Natural killer cell (primary cell): ENCODE measurements around the gene CABP1. TPM values are rescaled to one million over a fixed set of nuclear protein-coding genes. Genes with fewer than 3 reads are reported as not detected.

Experiments used
- ATAC-seq, 3 donors: fragments of 150-1000 bp in 2 of 3; fragments of 200-7000 bp in 1 of 3; cut with Tn5 transposase; 1 replicate in 1 of 3; 2 replicates in 2 of 3; pipeline ENCODE4 v1.10.0; 2021; ENCODE audit warnings: mild to moderate bottlenecking in 2 of 3, moderate library complexity in 2 of 3
- DNase-seq, 2 donors: peaks; one replicate each; pipeline versions ENCODE4 v3.0.0 to v3.0.0-alpha.2; 2013 to 2021; ENCODE audit warnings: mixed read lengths in 1 of 2
- H3K27ac ChIP-seq: one replicate; pipeline ENCODE4 v1.5.1; 2013; ENCODE audit warnings: mild to moderate bottlenecking, low read length
- H3K27me3 ChIP-seq: one replicate; pipeline ENCODE4 v1.6.1; 2013; ENCODE audit warnings: low read length; ENCODE audit not compliant: control insufficient read depth, insufficient read depth
- H3K36me3 ChIP-seq: one replicate; pipeline ENCODE4 v1.6.1; 2013; ENCODE audit warnings: low read length; ENCODE audit not compliant: control insufficient read depth, insufficient read depth
- H3K4me1 ChIP-seq: one replicate; pipeline ENCODE4 v1.6.1; 2013; ENCODE audit warnings: low read length; ENCODE audit not compliant: control insufficient read depth, insufficient read depth
- H3K4me3 ChIP-seq: one replicate; pipeline ENCODE4 v1.5.1; 2013; ENCODE audit warnings: low read length
- H3K9me3 ChIP-seq: one replicate; pipeline ENCODE4 v1.6.1; 2013; ENCODE audit warnings: low read length; ENCODE audit not compliant: control insufficient read depth, insufficient read depth
- H3K27ac Mint-ChIP-seq, 2 donors: one replicate each; pipeline ENCODE4 v1.8.0; 2022; ENCODE audit warnings: mild to moderate bottlenecking in 2 of 2, mixed read lengths in 2 of 2, moderate library complexity in 1 of 2
- H3K27me3 Mint-ChIP-seq, 2 donors: one replicate each; pipeline ENCODE4 v1.8.0; 2022; ENCODE audit warnings: low read depth in 2 of 2, mixed read lengths in 2 of 2
- H3K36me3 Mint-ChIP-seq: one replicate; pipeline ENCODE4 v1.8.0; 2022; ENCODE audit warnings: mixed read lengths
- H3K4me1 Mint-ChIP-seq, 2 donors: one replicate each; pipeline ENCODE4 v1.8.0; 2022; ENCODE audit warnings: mixed read lengths in 2 of 2
- H3K4me3 Mint-ChIP-seq: one replicate; pipeline ENCODE4 v1.8.0; 2022; ENCODE audit warnings: mild to moderate bottlenecking, moderate library complexity, mixed read lengths
- H3K9me3 Mint-ChIP-seq, 2 donors: one replicate each; pipeline ENCODE4 v1.8.0; 2022; ENCODE audit warnings: mixed read lengths in 2 of 2
- WGBS: methylation state at CpG from one replicate; pipeline ENCODE4 v1.1.7; 2013; ENCODE audit warnings: missing lambda C conversion rate; ENCODE audit not compliant: insufficient coverage; 5-methylcytosine and 5-hydroxymethylcytosine counted together
- intact Hi-C: fragments of 100-400 bp; cut with micrococcal nuclease; formaldehyde crosslinking; loops from one replicate; pipeline ENCODE4 v1.14.2; 2022
- total RNA-seq, 4 donors: library from RNA; stranded (reverse); fragments of 120-200 nt in 1 of 4; gene quantifications; one replicate each; pipeline versions ENCODE4 v1.2.3 to v1.2.4, GENCODE V29; 2013 to 2022
- TF ChIP-seq, protein P1 (sequence below): fragments of 200-600 bp; IDR thresholded peaks from one replicate; pipeline ENCODE4 v1.8.0; 2022; ENCODE audit warnings: antibody characterized with exemption

Gene CABP1
- total RNA-seq, 3 donors from 2014 or later (not counting 1 experiment from before 2014, with no cell fraction given) = not detected

DNA sequence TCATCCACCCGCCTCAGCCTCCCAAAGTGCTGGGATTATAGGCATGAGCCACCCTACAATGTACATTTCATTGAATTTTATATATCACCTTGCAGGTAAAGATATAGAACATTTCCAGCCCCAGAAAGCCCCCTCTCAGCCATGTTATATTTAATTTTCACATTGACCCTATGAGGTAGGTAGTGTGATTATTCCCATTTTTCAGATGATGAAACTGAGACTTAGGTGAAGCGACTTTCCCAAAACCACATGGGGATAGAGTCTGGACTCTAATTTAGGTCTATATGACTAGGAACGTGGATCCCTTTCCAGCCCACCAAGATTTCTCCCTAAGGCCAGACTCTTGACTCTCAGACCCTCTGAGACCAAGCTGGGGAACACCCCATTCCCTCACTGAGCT is 43.5 kb upstream of the CABP1 start:
- no peaks in the 10 kb centered on the region for H3K9me3 ChIP-seq
- DNase-seq = no peak
- Mint-ChIP-seq H3K4me3 (no peak overlapping the region), H3K9me3 (no peaks in the 10 kb centered on the region), H3K27me3 (peaks cover 11 to 14% of the 10 kb centered on the region in 2 donors), H3K4me1 (no peaks in the 10 kb centered on the region), H3K27ac (no peak overlapping the region), H3K36me3 (no peaks in the 10 kb centered on the region)
- no peaks in the 10 kb centered on the region for H3K27me3 ChIP-seq
- H3K27ac ChIP-seq = no peak overlapping the region
- H3K36me3 ChIP-seq = no peaks in the 10 kb centered on the region
- TF ChIP-seq, protein P1, sequence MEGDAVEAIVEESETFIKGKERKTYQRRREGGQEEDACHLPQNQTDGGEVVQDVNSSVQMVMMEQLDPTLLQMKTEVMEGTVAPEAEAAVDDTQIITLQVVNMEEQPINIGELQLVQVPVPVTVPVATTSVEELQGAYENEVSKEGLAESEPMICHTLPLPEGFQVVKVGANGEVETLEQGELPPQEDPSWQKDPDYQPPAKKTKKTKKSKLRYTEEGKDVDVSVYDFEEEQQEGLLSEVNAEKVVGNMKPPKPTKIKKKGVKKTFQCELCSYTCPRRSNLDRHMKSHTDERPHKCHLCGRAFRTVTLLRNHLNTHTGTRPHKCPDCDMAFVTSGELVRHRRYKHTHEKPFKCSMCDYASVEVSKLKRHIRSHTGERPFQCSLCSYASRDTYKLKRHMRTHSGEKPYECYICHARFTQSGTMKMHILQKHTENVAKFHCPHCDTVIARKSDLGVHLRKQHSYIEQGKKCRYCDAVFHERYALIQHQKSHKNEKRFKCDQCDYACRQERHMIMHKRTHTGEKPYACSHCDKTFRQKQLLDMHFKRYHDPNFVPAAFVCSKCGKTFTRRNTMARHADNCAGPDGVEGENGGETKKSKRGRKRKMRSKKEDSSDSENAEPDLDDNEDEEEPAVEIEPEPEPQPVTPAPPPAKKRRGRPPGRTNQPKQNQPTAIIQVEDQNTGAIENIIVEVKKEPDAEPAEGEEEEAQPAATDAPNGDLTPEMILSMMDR = no peak
- no peaks in the 10 kb centered on the region for H3K4me1 ChIP-seq
- 94% methylated on average over 3 of the region's 3 CpGs for WGBS
- ATAC-seq = no peak
- intact Hi-C loops = no loop called here
- no peak overlapping the region for H3K4me3 ChIP-seq

DNA sequence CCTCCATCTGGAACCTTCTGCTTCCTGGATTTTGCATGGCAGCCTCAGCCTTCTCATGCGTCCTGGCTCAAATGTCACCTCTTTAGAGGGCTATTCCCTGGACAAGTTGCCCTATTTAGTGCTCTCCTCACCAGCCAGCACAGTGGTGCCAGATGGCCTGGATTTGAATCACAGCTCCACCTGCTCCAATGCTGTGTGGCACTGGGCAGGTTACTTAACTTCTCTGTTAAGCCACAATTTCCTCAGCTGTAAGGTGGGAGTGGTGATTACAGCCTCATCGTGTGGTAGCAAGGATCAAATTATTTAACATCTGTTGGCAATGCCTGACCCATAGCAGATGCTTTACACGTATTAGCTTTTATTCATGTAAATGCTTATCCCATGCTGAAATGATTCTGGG is 42.6 kb upstream of the CABP1 start:
- ATAC-seq = no peak
- Histone ChIP-seq H3K27me3 (peaks cover 2% of the 10 kb centered on the region), H3K4me1 (no peaks in the 10 kb centered on the region), H3K27ac (no peak overlapping the region), H3K4me3 (no peak overlapping the region), H3K9me3 (no peaks in the 10 kb centered on the region), H3K36me3 (no peaks in the 10 kb centered on the region)
- Mint-ChIP-seq H3K9me3 (no peaks in the 10 kb centered on the region), H3K27me3 (peaks cover 11 to 20% of the 10 kb centered on the region in 2 donors), H3K36me3 (no peaks in the 10 kb centered on the region), H3K27ac (no peak overlapping the region), H3K4me3 (no peak overlapping the region), H3K4me1 (no peaks in the 10 kb centered on the region)
- intact Hi-C loops = no loop called here
- no peak for DNase-seq
- WGBS = 76% methylated on average over 3 of the region's 3 CpGs
- TF ChIP-seq, protein P1 = no peak

DNA sequence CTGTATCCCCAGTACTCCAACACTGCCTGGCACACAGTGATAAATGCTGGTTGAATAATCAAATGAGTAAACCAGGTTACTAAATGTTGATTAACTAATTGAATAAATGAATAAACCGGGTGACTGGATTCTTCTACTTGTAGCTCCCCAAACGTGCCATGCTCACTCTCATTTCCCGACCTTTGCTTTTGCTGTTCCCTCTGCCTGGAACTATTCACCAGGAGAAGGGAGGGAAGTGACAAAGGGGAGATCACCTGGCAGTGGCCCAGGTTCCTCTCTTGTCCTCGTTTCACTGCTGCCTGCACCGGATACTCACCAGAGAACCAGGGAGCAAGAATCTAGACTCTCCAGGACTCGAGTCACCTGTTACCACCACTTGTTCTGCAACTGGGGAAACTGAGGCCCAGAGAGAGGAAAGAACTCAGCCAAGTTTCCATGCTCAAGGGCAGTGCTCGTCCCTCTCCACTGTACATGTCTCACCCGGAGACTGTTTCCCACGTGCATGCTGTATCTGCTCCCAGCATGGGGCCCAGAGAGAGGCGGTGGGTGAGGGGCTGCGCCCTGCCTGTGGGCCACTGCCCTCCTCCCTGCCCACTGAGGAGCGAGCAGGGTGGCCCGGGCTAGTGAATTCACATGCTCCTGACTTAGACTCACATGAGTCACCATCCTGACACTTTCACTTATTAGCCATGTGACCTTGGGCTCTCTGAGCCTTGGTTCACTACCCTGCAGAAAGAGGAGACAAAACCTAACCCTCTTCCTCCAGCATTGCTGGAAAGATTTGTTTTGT is 41.6 kb upstream of the CABP1 start:
- 80% methylated on average over 13 of the region's 13 CpGs for WGBS
- Histone ChIP-seq H3K9me3 (no peaks in the 10 kb centered on the region), H3K36me3 (no peaks in the 10 kb centered on the region), H3K4me1 (no peaks in the 10 kb centered on the region), H3K4me3 (no peak overlapping the region), H3K27me3 (peaks cover 2% of the 10 kb centered on the region), H3K27ac (no peak overlapping the region)
- Mint-ChIP-seq H3K4me1 (no peaks in the 10 kb centered on the region), H3K36me3 (no peaks in the 10 kb centered on the region), H3K4me3 (no peak overlapping the region), H3K27me3 (peaks cover 11 to 20% of the 10 kb centered on the region in 2 donors), H3K9me3 (no peaks in the 10 kb centered on the region), H3K27ac (no peak overlapping the region)
- TF ChIP-seq, protein P1 = no peak
- ATAC-seq (peak in 1 of 3 donors; percentile 34), DNase-seq (no peak)
- intact Hi-C loops = no loop called here
